HepG2 (cell line): Measurements from ENCODE around the gene OR8A1. TPM values are rescaled to one million over a fixed set of nuclear protein-coding genes. Genes with fewer than 3 reads are reported as not detected.

ENCODE experiments used
- ATAC-seq: fragments of 200-7000 bp; cut with Tn5 transposase; 3 replicates; pipeline ENCODE4 v1.9.1; 2020; ENCODE audit warnings: mild to moderate bottlenecking, moderate library complexity
- BruUV-seq: library from RNA; stranded (reverse); fragments of 400-500 nt; replicated peaks from 2 replicates; lab custom pipeline; 2021; lab: Mats Ljungman, UMichigan
- CTCF ChIA-PET: fragments of 300-600 bp; formaldehyde crosslinking; extraction: SDS; loops from one replicate; lab custom pipeline; 2021; ENCODE audit warnings: low total read pairs, inconsistent platforms, low intra/inter-chr PET ratio; lab: Yijun Ruan, JAX
- POLR2A ChIA-PET: fragments of 350-600 bp; sonication (Branson Sonifier 250); formaldehyde crosslinking; loops from one replicate; lab custom pipeline; 2020; ENCODE audit warnings: antibody characterized with exemption, inconsistent platforms; lab: Yijun Ruan, JAX
- DNase-seq: peaks from one replicate; pipeline ENCODE4 v3.0.0-alpha.2; 2015; ENCODE audit warnings: low spot score
- FAIRE-seq: peaks from 3 replicates; lab custom pipeline; 2011; peaks lifted over from hg19 to GRCh38; lab: Jason Lieb, UNC
- H2AFZ ChIP-seq: one replicate; pipeline ENCODE4 v1.6.1; 2011; ENCODE audit warnings: low read length, inconsistent platforms
- H3K27ac ChIP-seq: fragments of 300-600 bp; 3 replicates; pipeline ENCODE4 v1.8.0; 2011; ENCODE audit warnings: mixed run types, mild to moderate bottlenecking, mixed read lengths, low read length, inconsistent platforms; ENCODE audit not compliant: insufficient read depth; ENCODE audit errors: extremely low read length
- H3K27me3 ChIP-seq, 2 experiments: fragments of 200-600 bp in 1 of 2; 2 replicates in 1 of 2; 3 replicates in 1 of 2; pipeline versions ENCODE4 v1.6.0 to v1.8.0; 2011; ENCODE audit warnings: low read length in 2 of 2, mild to moderate bottlenecking in 2 of 2, moderate library complexity in 2 of 2, inconsistent platforms in 1 of 2; ENCODE audit not compliant: insufficient read depth in 2 of 2, control insufficient read depth in 1 of 2
- H3K36me3 ChIP-seq, 2 experiments: fragments of 200-600 bp in 1 of 2; replicated peaks in 1 of 2; 2 replicates in 1 of 2; 3 replicates in 1 of 2; pipeline versions ENCODE4 v1.5.1 to v1.8.0; 2011; ENCODE audit warnings: low read length in 2 of 2, inconsistent platforms in 1 of 2; ENCODE audit not compliant: insufficient read depth in 2 of 2, control insufficient read depth in 1 of 2
- H3K4me1 ChIP-seq: 2 replicates; pipeline ENCODE4 v1.5.1; 2012; ENCODE audit warnings: low read length, inconsistent platforms; ENCODE audit not compliant: insufficient read depth
- H3K4me2 ChIP-seq: 2 replicates; pipeline ENCODE4 v1.6.0; 2011; ENCODE audit warnings: low read depth, low read length, inconsistent platforms
- H3K4me3 ChIP-seq, 3 experiments: fragments of 200-600 bp in 1 of 3; sonication (generic), shearing (Covaris generic) in 1 of 3; replicated peaks in 1 of 3; 2 replicates each; pipeline ENCODE4 v1.5.1; 2011 to 2016; ENCODE audit warnings: low read length in 3 of 3, inconsistent platforms in 2 of 3, low read depth in 2 of 3, mild to moderate bottlenecking in 2 of 3, control low read depth in 1 of 3, mixed read lengths in 1 of 3; ENCODE audit not compliant: insufficient read depth in 1 of 3
- H3K79me2 ChIP-seq: one replicate; pipeline ENCODE4 v1.6.1; 2011; ENCODE audit warnings: low read length, inconsistent platforms; ENCODE audit not compliant: insufficient read depth
- H3K9ac ChIP-seq: 2 replicates; pipeline ENCODE4 v1.6.0; 2011; ENCODE audit warnings: mild to moderate bottlenecking, low read depth, low read length, inconsistent platforms; ENCODE audit not compliant: insufficient read depth
- H3K9me3 ChIP-seq: 2 replicates; pipeline ENCODE4 v1.5.1; 2012; ENCODE audit warnings: mild to moderate bottlenecking, low read length
- H4K20me1 ChIP-seq: 2 replicates; pipeline ENCODE4 v1.6.0; 2011; ENCODE audit warnings: inconsistent platforms, mild to moderate bottlenecking, low read length, moderate library complexity; ENCODE audit not compliant: insufficient read depth
- CEBPG ChIP-seq: IDR thresholded peaks from 2 replicates; pipeline ENCODE4 v1.6.1; 2016
- EP300 ChIP-seq, 3 experiments: sonication (generic) in 1 of 3; formaldehyde crosslinking in 1 of 3; IDR thresholded peaks; 2 replicates each; pipeline versions ENCODE4 v1.5.1 to v1.6.1; 2011 to 2020; ENCODE audit warnings: low read depth in 2 of 3, low read length in 2 of 3, borderline replicate concordance in 1 of 3, improper control_type of control experiment in 1 of 3, mild to moderate bottlenecking in 1 of 3, missing genetic modification reagents in 1 of 3, moderate library complexity in 1 of 3
- GABPB1 ChIP-seq: IDR thresholded peaks from 2 replicates; pipeline ENCODE4 v1.6.1; 2016; ENCODE audit warnings: mild to moderate bottlenecking, missing genetic modification reagents, moderate library complexity, missing compliant biosample characterization
- HOXA3 ChIP-seq: sonication (generic); formaldehyde crosslinking; IDR thresholded peaks from 2 replicates; pipeline ENCODE4 v1.5.0; 2020; ENCODE audit warnings: missing genetic modification reagents
- REXO4 ChIP-seq: sonication (generic); formaldehyde crosslinking; IDR thresholded peaks from 2 replicates; pipeline ENCODE4 v1.8.0; 2022; ENCODE audit warnings: missing genetic modification reagents, mild to moderate bottlenecking, borderline replicate concordance
- ZBTB14 ChIP-seq: sonication (generic); formaldehyde crosslinking; IDR thresholded peaks from 2 replicates; pipeline ENCODE4 v1.4.0; 2020; ENCODE audit warnings: missing genetic modification reagents
- ZMAT3 ChIP-seq: sonication (generic); formaldehyde crosslinking; conservative IDR thresholded peaks from 2 replicates; pipeline ENCODE4 v1.7.0; 2021; ENCODE audit warnings: missing genetic modification reagents
- ZMYM2 ChIP-seq: sonication (generic); formaldehyde crosslinking; IDR thresholded peaks from 2 replicates; pipeline ENCODE4 v1.8.0; 2022; ENCODE audit warnings: mild to moderate bottlenecking, missing genetic modification reagents
- ZNF20 ChIP-seq: sonication (generic); formaldehyde crosslinking; IDR thresholded peaks from 2 replicates; pipeline ENCODE4 v1.4.0; 2020; ENCODE audit warnings: mild to moderate bottlenecking, moderate library complexity, missing genetic modification reagents
- ZNF770 ChIP-seq: sonication (generic); formaldehyde crosslinking; IDR thresholded peaks from 2 replicates; pipeline ENCODE4 v1.5.0; 2020; ENCODE audit warnings: mild to moderate bottlenecking, missing genetic modification reagents
- ZNF776 ChIP-seq: sonication (generic); formaldehyde crosslinking; IDR thresholded peaks from 2 replicates; pipeline ENCODE4 v1.4.0; 2020; ENCODE audit warnings: mild to moderate bottlenecking, missing genetic modification reagents
- ZSCAN12 ChIP-seq: sonication (generic); formaldehyde crosslinking; IDR thresholded peaks from 2 replicates; pipeline ENCODE4 v1.9.0; 2021; ENCODE audit warnings: mild to moderate bottlenecking, missing genetic modification reagents
- WGBS: methylation state at CpG from one replicate; pipeline ENCODE4 v1.1.6; 2017; ENCODE audit warnings: low lambda C conversion rate; 5-methylcytosine and 5-hydroxymethylcytosine counted together
- in situ Hi-C: cut with HindIII; loops from 2 replicates; pipeline ENCODE4 v1.10.0; 2017; ENCODE audit warnings: low pct_unique_long_range_greater_than_20kb; ENCODE audit not compliant: extremely low pct_ligation_motif_present
- intact Hi-C: fragments of 100-400 bp; cut with micrococcal nuclease; formaldehyde crosslinking; loops from one replicate; pipeline ENCODE4 v1.10.0; 2022; ENCODE audit not compliant: unreplicated experiment
- polyA plus RNA-seq, 8 experiments: library from polyadenylated mRNA; depleted of rRNA in 3 of 8; stranded (reverse) in 7 of 8; unstranded in 1 of 8; fragments of >200 nt; fragmentation: Illumina TruSeq in 4 of 8; extraction: Trizol in 4 of 8; gene quantifications; 2 replicates each; pipeline versions ENCODE4 v1.2.1 to v1.2.3, GENCODE V29; 2011 to 2016; ENCODE audit warnings: low read depth in 4 of 8, missing spikeins in 1 of 8, mixed read lengths in 1 of 8; ENCODE audit not compliant: insufficient read depth in 1 of 8
- total RNA-seq, 5 experiments: library from RNA; depleted of rRNA; stranded (reverse); fragments of >200 nt; fragmentation: Illumina TruSeq; extraction: Trizol; gene quantifications; 2 replicates each; pipeline ENCODE4 v1.2.3, GENCODE V29; 2016; ENCODE audit warnings: low read depth in 1 of 5
- TF ChIP-seq, protein P1 (sequence below): conservative IDR thresholded peaks from 2 replicates; pipeline ENCODE4 v1.6.1; 2018; ENCODE audit warnings: missing genetic modification reagents
- TF ChIP-seq, protein P2 (sequence below): sonication (generic); formaldehyde crosslinking; IDR thresholded peaks from 2 replicates; pipeline ENCODE4 v1.4.0; 2020; ENCODE audit warnings: missing genetic modification reagents

OR8A1 gene
- total and polyA plus RNA-seq, 2 of the 13 experiments (the other 11 are each of a cell fraction or from before 2014, with no cell fraction given) = not detected

DNA sequence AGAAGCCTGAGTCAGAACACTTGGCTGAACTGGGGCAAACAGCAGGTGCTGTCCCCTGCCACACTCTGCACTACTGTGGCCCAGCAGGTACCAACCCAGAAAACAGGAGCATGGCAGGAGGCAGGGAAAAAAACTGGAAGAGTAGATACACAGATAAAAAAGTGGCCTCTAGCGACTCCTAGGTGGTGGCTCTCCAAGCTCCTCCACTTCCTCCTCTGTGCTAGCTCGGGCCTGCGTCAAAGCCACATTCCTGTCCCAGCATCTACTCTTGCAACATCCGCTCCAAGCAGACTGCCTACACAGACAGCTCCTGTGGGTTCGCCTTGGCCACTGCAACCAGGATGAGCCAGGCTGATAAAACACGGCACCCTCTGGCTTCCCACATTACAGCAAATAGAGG, 33.3 kb upstream of the OR8A1 start (continued):
- no peak for TF ChIP-seq ZSCAN12 (CRISPR knock-in tag)
- peak; percentile 74 for TF ChIP-seq CEBPG (CRISPR knock-in tag)
- TF ChIP-seq GABPB1 = peak; percentile 33; the same call in 1 of the 2 replicates

GRCh38 chr11:124538019-124538418, 31.8 kb upstream of the OR8A1 start:
- in situ Hi-C loops = no loop called here
- CTCF ChIA-PET = no interaction called here
- no peak overlapping the region for H2AFZ ChIP-seq
- intact Hi-C loops = no loop called here
- POLR2A ChIA-PET = no interaction called here
- no TSS peak for BruUV-seq
- H3K79me2 ChIP-seq = no peaks in the 10 kb centered on the region
- FAIRE-seq (no peak), DNase-seq (no peak), ATAC-seq (no peak)
- H3K9me3 ChIP-seq = no peaks in the 10 kb centered on the region
- no peaks in the 10 kb centered on the region for H3K36me3 ChIP-seq
- H3K4me3 ChIP-seq = no peak overlapping the region
- H4K20me1 ChIP-seq = no peaks in the 10 kb centered on the region
- WGBS = 4% methylated on average over 1 of the region's 1 CpG
- H3K4me2 ChIP-seq = no peak overlapping the region
- H3K9ac ChIP-seq = no peak overlapping the region
- no peaks in the 10 kb centered on the region for H3K4me1 ChIP-seq
- H3K27ac ChIP-seq = no peak overlapping the region
- no peaks in the 10 kb centered on the region; a peak in 1 of 5 replicates for H3K27me3 ChIP-seq
- TF ChIP-seq REXO4 (CRISPR knock-in tag) (no peak), HOXA3 (CRISPR knock-in tag) (no peak), ZNF776 (CRISPR knock-in tag) (no peak), ZBTB14 (CRISPR knock-in tag) (no peak), ZMYM2 (CRISPR knock-in tag) (no peak), EP300 (IDR thresholded peaks at IDR 0.05; ENCODE audit: low read depth in 2 of 2, low read length in 2 of 2) (no peak), EP300 (CRISPR knock-in tag; IDR thresholded peaks at IDR 0.05; ENCODE audit: borderline replicate concordance) (no peak), ZNF770 (CRISPR knock-in tag) (no peak), ZMAT3 (CRISPR knock-in tag) (no peak), ZNF20 (CRISPR knock-in tag) (no peak)
- TF ChIP-seq, protein P1, sequence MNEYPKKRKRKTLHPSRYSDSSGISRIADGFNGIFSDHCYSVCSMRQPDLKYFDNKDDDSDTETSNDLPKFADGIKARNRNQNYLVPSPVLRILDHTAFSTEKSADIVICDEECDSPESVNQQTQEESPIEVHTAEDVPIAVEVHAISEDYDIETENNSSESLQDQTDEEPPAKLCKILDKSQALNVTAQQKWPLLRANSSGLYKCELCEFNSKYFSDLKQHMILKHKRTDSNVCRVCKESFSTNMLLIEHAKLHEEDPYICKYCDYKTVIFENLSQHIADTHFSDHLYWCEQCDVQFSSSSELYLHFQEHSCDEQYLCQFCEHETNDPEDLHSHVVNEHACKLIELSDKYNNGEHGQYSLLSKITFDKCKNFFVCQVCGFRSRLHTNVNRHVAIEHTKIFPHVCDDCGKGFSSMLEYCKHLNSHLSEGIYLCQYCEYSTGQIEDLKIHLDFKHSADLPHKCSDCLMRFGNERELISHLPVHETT = no peak
- TF ChIP-seq, protein P2, sequence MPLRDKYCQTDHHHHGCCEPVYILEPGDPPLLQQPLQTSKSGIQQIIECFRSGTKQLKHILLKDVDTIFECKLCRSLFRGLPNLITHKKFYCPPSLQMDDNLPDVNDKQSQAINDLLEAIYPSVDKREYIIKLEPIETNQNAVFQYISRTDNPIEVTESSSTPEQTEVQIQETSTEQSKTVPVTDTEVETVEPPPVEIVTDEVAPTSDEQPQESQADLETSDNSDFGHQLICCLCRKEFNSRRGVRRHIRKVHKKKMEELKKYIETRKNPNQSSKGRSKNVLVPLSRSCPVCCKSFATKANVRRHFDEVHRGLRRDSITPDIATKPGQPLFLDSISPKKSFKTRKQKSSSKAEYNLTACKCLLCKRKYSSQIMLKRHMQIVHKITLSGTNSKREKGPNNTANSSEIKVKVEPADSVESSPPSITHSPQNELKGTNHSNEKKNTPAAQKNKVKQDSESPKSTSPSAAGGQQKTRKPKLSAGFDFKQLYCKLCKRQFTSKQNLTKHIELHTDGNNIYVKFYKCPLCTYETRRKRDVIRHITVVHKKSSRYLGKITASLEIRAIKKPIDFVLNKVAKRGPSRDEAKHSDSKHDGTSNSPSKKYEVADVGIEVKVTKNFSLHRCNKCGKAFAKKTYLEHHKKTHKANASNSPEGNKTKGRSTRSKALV (CRISPR knock-in tag) = no peak
